DOHH2 (cell line): ENCODE measurements around the gene KLF16.

Experiments used
- H3F3A ChIP-seq: fragments of 200-600 bp; sonication (generic), shearing (Covaris generic); 2 replicates; pipeline ENCODE4 v1.6.0; 2016; ENCODE audit warnings: antibody characterized with exemption, mild to moderate bottlenecking; ENCODE audit not compliant: control insufficient read depth, insufficient read depth
- H3K27ac ChIP-seq: fragments of 200-600 bp; sonication (generic); 2 replicates; pipeline ENCODE4 v1.5.1; 2014; ENCODE audit warnings: low read depth, mild to moderate bottlenecking, low read length, moderate library complexity
- H3K27me3 ChIP-seq: fragments of 200-600 bp; sonication (generic); 2 replicates; pipeline ENCODE4 v1.6.1; 2014; ENCODE audit warnings: mild to moderate bottlenecking, low read length, mixed read lengths; ENCODE audit not compliant: control insufficient read depth
- H3K36me3 ChIP-seq: fragments of 200-600 bp; sonication (generic); 2 replicates; pipeline ENCODE4 v1.6.1; 2014; ENCODE audit warnings: mild to moderate bottlenecking, low read length, moderate library complexity, mixed read lengths; ENCODE audit not compliant: control insufficient read depth
- H3K4me1 ChIP-seq: fragments of 200-600 bp; sonication (generic); 2 replicates; pipeline ENCODE4 v1.6.1; 2014; ENCODE audit warnings: mild to moderate bottlenecking, low read length, mixed read lengths; ENCODE audit not compliant: control insufficient read depth
- H3K4me2 ChIP-seq: fragments of 200-600 bp; sonication (generic); 2 replicates; pipeline ENCODE4 v1.6.0; 2014; ENCODE audit warnings: mild to moderate bottlenecking, low read length, moderate library complexity
- H3K4me3 ChIP-seq: fragments of 200-600 bp; sonication (generic); 2 replicates; pipeline ENCODE4 v1.5.1; 2014; ENCODE audit warnings: mild to moderate bottlenecking, low read length, mixed read lengths
- H3K79me2 ChIP-seq: fragments of 200-600 bp; sonication (generic); 2 replicates; pipeline ENCODE4 v1.6.1; 2014; ENCODE audit warnings: mild to moderate bottlenecking, low read length, mixed read lengths; ENCODE audit not compliant: control insufficient read depth
- H3K9me2 ChIP-seq: fragments of 200-600 bp; sonication (generic); replicated peaks from 2 replicates; pipeline ENCODE4 v1.6.1; 2014; ENCODE audit warnings: mild to moderate bottlenecking, low read length, mixed read lengths; ENCODE audit not compliant: control insufficient read depth
- H3K9me3 ChIP-seq: fragments of 200-600 bp; sonication (generic); 2 replicates; pipeline ENCODE4 v1.6.1; 2014; ENCODE audit warnings: antibody characterized with exemption, low read length, mixed read lengths; ENCODE audit not compliant: control insufficient read depth, insufficient read depth
- H4K20me1 ChIP-seq: fragments of 200-600 bp; sonication (generic); 2 replicates; pipeline ENCODE4 v1.6.0; 2014; ENCODE audit warnings: low read depth, mild to moderate bottlenecking, antibody characterized with exemption, low read length, moderate library complexity; ENCODE audit not compliant: control insufficient read depth, insufficient read depth
- CTCF ChIP-seq: fragments of 200-600 bp; sonication (generic); IDR thresholded peaks from one replicate; pipeline ENCODE4 v1.5.1; 2014; ENCODE audit warnings: antibody characterized with exemption, mild to moderate bottlenecking, low read depth, low read length; ENCODE audit not compliant: poor library complexity, severe bottlenecking
- EZH2phosphoT487 ChIP-seq: fragments of 200-600 bp; sonication (generic); IDR thresholded peaks from 2 replicates; pipeline ENCODE4 v1.6.1; 2017; ENCODE audit warnings: borderline replicate concordance, mild to moderate bottlenecking, antibody characterized with exemption, low read length, moderate library complexity, mixed read lengths

The KLF16 gene

GRCh38 chr19:1808395-1808731 is 55.0 kb downstream of the KLF16 start:
- H3K4me2 ChIP-seq: no peak overlapping the region
- no peaks in the 10 kb centered on the region for H3K79me2 ChIP-seq
- 0 out of 2 replicates have a peak, but pooled peaks cover 5% of the 10 kb centered on the region for H3F3A ChIP-seq
- TF ChIP-seq CTCF (no peak), EZH2phosphoT487 (no peak)
- no peaks in the 10 kb centered on the region for H3K27me3 ChIP-seq
- no peaks in the 10 kb centered on the region for H3K36me3 ChIP-seq
- no peaks in the 10 kb centered on the region for H3K9me2 ChIP-seq
- no peaks in the 10 kb centered on the region for H4K20me1 ChIP-seq
- no peak overlapping the region for H3K27ac ChIP-seq
- H3K4me3 ChIP-seq: no peak overlapping the region
- H3K9me3 ChIP-seq: no peaks in the 10 kb centered on the region
- peaks cover 15% of the 10 kb centered on the region for H3K4me1 ChIP-seq

- no peak overlapping the region for H3K27ac ChIP-seq
- H3F3A ChIP-seq: 0 out of 2 replicates have a peak, but pooled peaks cover 5% of the 10 kb centered on the region
- TF ChIP-seq EZH2phosphoT487 (no peak), CTCF (no peak)
- no peaks in the 10 kb centered on the region for H4K20me1 ChIP-seq
- no peaks in the 10 kb centered on the region for H3K9me3 ChIP-seq
- no peaks in the 10 kb centered on the region for H3K79me2 ChIP-seq
- no peak overlapping the region for H3K4me3 ChIP-seq
- H3K9me2 ChIP-seq: no peaks in the 10 kb centered on the region
- peaks cover 9% of the 10 kb centered on the region for H3K4me1 ChIP-seq
- H3K36me3 ChIP-seq: no peaks in the 10 kb centered on the region
- H3K4me2 ChIP-seq: no peak overlapping the region
- H3K27me3 ChIP-seq: no peaks in the 10 kb centered on the region
These were observed 55.5 kb downstream of the KLF16 start for GRCh38 chr19:1807695-1808394.

- TF ChIP-seq EZH2phosphoT487: no peak
- TF ChIP-seq CTCF: no peak
- H4K20me1 ChIP-seq: no peaks in the 10 kb centered on the region
- no peaks in the 10 kb centered on the region for H3K36me3 ChIP-seq
- H3K9me2 ChIP-seq: no peaks in the 10 kb centered on the region
- 0 out of 2 replicates have a peak, but pooled peaks cover 5% of the 10 kb centered on the region for H3F3A ChIP-seq
- H3K4me1 ChIP-seq: peaks cover 7% of the 10 kb centered on the region
- no peaks in the 10 kb centered on the region for H3K9me3 ChIP-seq
- H3K4me2 ChIP-seq: no peak overlapping the region
- H3K79me2 ChIP-seq: no peaks in the 10 kb centered on the region
- no peak overlapping the region for H3K27ac ChIP-seq
- H3K4me3 ChIP-seq: no peak overlapping the region
- no peaks in the 10 kb centered on the region for H3K27me3 ChIP-seq
These were observed 56.2 kb downstream of the KLF16 start for GRCh38 chr19:1807030-1807694.
